GM23248 (cell line): Measurements from ENCODE around the gene PCDHA11. TPM values are rescaled to one million over a fixed set of nuclear protein-coding genes. Genes with fewer than 3 reads are reported as not detected.

ENCODE experiments used
- DNase-seq: peaks from one replicate; pipeline ENCODE4 v3.0.0-alpha.2; 2015
- H2AFZ ChIP-seq: fragments of 200-600 bp; sonication (generic); 2 replicates; pipeline ENCODE4 v1.6.1; 2016; ENCODE audit warnings: antibody characterized with exemption
- H3F3A ChIP-seq: fragments of 200-600 bp; sonication (generic); 2 replicates; pipeline ENCODE4 v1.6.1; 2016; ENCODE audit warnings: mild to moderate bottlenecking, antibody characterized with exemption, mixed run types; ENCODE audit not compliant: insufficient read depth
- H3K27ac ChIP-seq: fragments of 200-600 bp; sonication (generic); 2 replicates; pipeline ENCODE4 v1.5.1; 2016; ENCODE audit warnings: mild to moderate bottlenecking
- H3K27me3 ChIP-seq: fragments of 200-600 bp; sonication (generic); replicated peaks from 2 replicates; pipeline ENCODE4 v1.6.1; 2016; ENCODE audit warnings: mild to moderate bottlenecking; ENCODE audit not compliant: insufficient read depth
- H3K36me3 ChIP-seq: fragments of 200-600 bp; sonication (generic); 2 replicates; pipeline ENCODE4 v1.6.1; 2016; ENCODE audit warnings: low read depth, mild to moderate bottlenecking
- H3K4me1 ChIP-seq: fragments of 200-600 bp; sonication (generic); 2 replicates; pipeline ENCODE4 v1.6.1; 2016; ENCODE audit warnings: mild to moderate bottlenecking; ENCODE audit not compliant: insufficient read depth
- H3K4me2 ChIP-seq: fragments of 200-600 bp; sonication (generic); one replicate; pipeline ENCODE4 v1.6.1; 2016; ENCODE audit warnings: mild to moderate bottlenecking; ENCODE audit not compliant: unreplicated experiment
- H3K4me3 ChIP-seq: fragments of 200-600 bp; sonication (generic); 2 replicates; pipeline ENCODE4 v1.5.1; 2016; ENCODE audit warnings: mild to moderate bottlenecking
- H3K79me2 ChIP-seq: fragments of 200-600 bp; sonication (generic); 2 replicates; pipeline ENCODE4 v1.6.1; 2016; ENCODE audit warnings: mild to moderate bottlenecking; ENCODE audit not compliant: insufficient read depth
- H3K9ac ChIP-seq: fragments of 200-600 bp; sonication (generic); 2 replicates; pipeline ENCODE4 v1.6.1; 2016; ENCODE audit warnings: mild to moderate bottlenecking
- H3K9me2 ChIP-seq: fragments of 200-600 bp; sonication (generic); 2 replicates; pipeline ENCODE4 v1.6.1; 2016; ENCODE audit warnings: mixed run types, mild to moderate bottlenecking, moderate library complexity; ENCODE audit not compliant: insufficient read depth
- H3K9me3 ChIP-seq: fragments of 200-600 bp; sonication (generic); one replicate; pipeline ENCODE4 v1.6.1; 2017; ENCODE audit warnings: low read depth
- H4K20me1 ChIP-seq: fragments of 200-600 bp; sonication (generic); 2 replicates; pipeline ENCODE4 v1.6.0; 2016; ENCODE audit not compliant: insufficient read depth
- EZH2 ChIP-seq: fragments of 200-600 bp; sonication (generic); IDR thresholded peaks from 2 replicates; pipeline ENCODE4 v1.6.1; 2018; ENCODE audit warnings: antibody characterized with exemption, mild to moderate bottlenecking; ENCODE audit not compliant: insufficient read depth, poor library complexity, severe bottlenecking
- EZH2phosphoT487 ChIP-seq: fragments of 200-600 bp; sonication (generic); IDR thresholded peaks from 2 replicates; pipeline ENCODE4 v1.6.1; 2018; ENCODE audit warnings: antibody characterized with exemption, moderate library complexity, mild to moderate bottlenecking, low read depth; ENCODE audit not compliant: insufficient read depth
- WGBS, 2 experiments: methylation state at CpG; one replicate each; pipeline ENCODE4 v1.1.6; 2015 to 2017; ENCODE audit warnings: low lambda C conversion rate in 2 of 2, low coverage in 1 of 2; ENCODE audit errors: missing lambda C conversion rate in 2 of 2; 5-methylcytosine and 5-hydroxymethylcytosine counted together
- in situ Hi-C: fragments of 300-500 bp; cut with MboI; formaldehyde crosslinking; loops from 2 replicates; pipeline ENCODE4 v1.15.0; 2020
- polyA plus RNA-seq: library from polyadenylated mRNA; unstranded; fragments of >200 nt; fragmentation: Nextera tagmentation; extraction: Ambion mirVana; gene quantifications from 2 replicates; pipeline ENCODE4 v1.2.1, GENCODE V29; 2016
- total RNA-seq: library from RNA; depleted of rRNA; stranded (reverse); fragments of >200 nt; shearing (Covaris generic); gene quantifications from 2 replicates; pipeline ENCODE4 v1.2.3, GENCODE V29; 2014

PCDHA11 gene
- total and polyA plus RNA-seq, 2 experiments from 2014 or later: not detected

GRCh38 chr5:140877262-140877581, 8.5 kb downstream of the PCDHA11 start:
- Histone ChIP-seq H3K4me2 (no peak overlapping the region), H3K27me3 (no peaks in the 10 kb centered on the region), H2AFZ (no peak overlapping the region), H3K27ac (no peak overlapping the region), H3K9ac (no peak overlapping the region), H3K9me3 (no peaks in the 10 kb centered on the region), H3K36me3 (no peaks in the 10 kb centered on the region), H3K4me3 (no peak overlapping the region), H4K20me1 (no peaks in the 10 kb centered on the region), H3K9me2 (no peaks in the 10 kb centered on the region), H3K4me1 (no peaks in the 10 kb centered on the region), H3K79me2 (no peaks in the 10 kb centered on the region), H3F3A (no peaks in the 10 kb centered on the region)
- DNase-seq: no peak
- in situ Hi-C loops: no loop called here
- TF ChIP-seq EZH2 (no peak), EZH2phosphoT487 (no peak)
- WGBS, 2 experiments: 46 to 52% methylated on average over 34 to 37 of the region's 37 CpGs

GRCh38 chr5:140881889-140882590, 13.3 kb downstream of the PCDHA11 start, which contains the start of gene PCDHA13:
Gene PCDHA13, plus strand, starts transcription at chr5:140882124. Its CDS starts 145 bp downstream, at chr5:140882269.
- Histone ChIP-seq H4K20me1 (no peaks in the 10 kb centered on the region), H3K27ac (no peak within 1 kb of the TSS), H3K36me3 (no peaks in the 10 kb centered on the region), H3K9ac (no peak within 1 kb of the TSS), H3K4me2 (no peak within 1 kb of the TSS), H3K9me3 (no peaks in the 10 kb centered on the region), H3K4me1 (no peaks in the 10 kb centered on the region), H3K4me3 (no peak within 1 kb of the TSS), H3K27me3 (no peaks in the 10 kb centered on the region), H3K79me2 (no peaks in the 10 kb centered on the region), H2AFZ (0 out of 2 replicates have a peak within 1 kb of the TSS, but pooled peaks have one; percentile 38), H3K9me2 (no peaks in the 10 kb centered on the region), H3F3A (no peaks in the 10 kb centered on the region)
- WGBS, 2 experiments: 5 to 9% methylated on average over 35 of the region's 35 CpGs
- in situ Hi-C loops: no loop called here
- DNase-seq: peak; percentile 44
- TF ChIP-seq EZH2phosphoT487 (no peak), EZH2 (no peak)

- no peaks in the 10 kb centered on the region for H3K36me3 ChIP-seq
- no peaks in the 10 kb centered on the region for H3K9me2 ChIP-seq
- H3K9ac ChIP-seq: no peak overlapping the region
- H3K4me1 ChIP-seq: no peaks in the 10 kb centered on the region
- no peaks in the 10 kb centered on the region for H3K79me2 ChIP-seq
- no peak overlapping the region for H3K4me2 ChIP-seq
- H3K27ac ChIP-seq: no peak overlapping the region
- no peaks in the 10 kb centered on the region for H3K27me3 ChIP-seq
- H3K4me3 ChIP-seq: no peak overlapping the region
- 19 to 20% methylated on average over 12 of the region's 12 CpGs for WGBS, 2 experiments
- no peak for TF ChIP-seq EZH2phosphoT487
- H4K20me1 ChIP-seq: no peaks in the 10 kb centered on the region
- H3F3A ChIP-seq: no peaks in the 10 kb centered on the region
- H3K9me3 ChIP-seq: no peaks in the 10 kb centered on the region
- H2AFZ ChIP-seq: no peak overlapping the region
- no peak for DNase-seq
- in situ Hi-C loops: no loop called here
Measured at GRCh38 chr5:140882591-140882899, 13.8 kb downstream of the PCDHA11 start.

GRCh38 chr5:140883373-140883772, 14.6 kb downstream of the PCDHA11 start:
- no peak overlapping the region for H2AFZ ChIP-seq
- H3K79me2 ChIP-seq: no peaks in the 10 kb centered on the region
- H3K4me2 ChIP-seq: no peak overlapping the region
- H3K9me2 ChIP-seq: no peaks in the 10 kb centered on the region
- no peak overlapping the region for H3K4me3 ChIP-seq
- H3K36me3 ChIP-seq: no peaks in the 10 kb centered on the region
- H3K27ac ChIP-seq: no peak overlapping the region
- DNase-seq: no peak
- WGBS, 2 experiments: 40 to 41% methylated on average over 33 to 37 of the region's 41 CpGs
- H4K20me1 ChIP-seq: no peaks in the 10 kb centered on the region
- in situ Hi-C loops: no loop called here
- no peaks in the 10 kb centered on the region for H3F3A ChIP-seq
- no peaks in the 10 kb centered on the region for H3K4me1 ChIP-seq
- no peak overlapping the region for H3K9ac ChIP-seq
- H3K27me3 ChIP-seq: no peaks in the 10 kb centered on the region
- TF ChIP-seq EZH2phosphoT487 (no peak), EZH2 (no peak)
- H3K9me3 ChIP-seq: no peaks in the 10 kb centered on the region
